Thoracic aorta (tissue), 2 donors: ENCODE results near the gene HYLS1. TPM values are rescaled to one million over a fixed set of nuclear protein-coding genes. Genes with fewer than 3 reads are reported as not detected.
A peak's percentile ranks its signal among the peaks of the same experiment; 100 is the strongest.

Experiments
- ATAC-seq: fragments of 150-250 bp; one replicate; pipeline ENCODE4 v1.8.0; 2017; ENCODE audit warnings: low read depth; ENCODE audit not compliant: insufficient number of reproducible peaks, low FRiP score
- DNase-seq: peaks from one replicate; pipeline ENCODE4 v3.0.0-alpha.2; 2020; ENCODE audit warnings: low spot score
- H3K27ac ChIP-seq, 2 donors: fragments of 200-600 bp; sonication (generic); 1 replicate in 1 of 2; 2 replicates in 1 of 2; pipeline ENCODE4 v1.5.1; 2016; ENCODE audit warnings: mild to moderate bottlenecking in 2 of 2, moderate library complexity in 2 of 2
- H3K27me3 ChIP-seq: fragments of 200-600 bp; sonication (generic); replicated peaks from 2 replicates; pipeline ENCODE4 v1.6.0; 2016; ENCODE audit warnings: mild to moderate bottlenecking; ENCODE audit not compliant: insufficient read depth
- H3K36me3 ChIP-seq: fragments of 200-600 bp; sonication (generic); one replicate; pipeline ENCODE4 v1.5.1; 2016
- H3K4me1 ChIP-seq, 2 donors: fragments of 200-600 bp; sonication (generic); 1 replicate in 1 of 2; 2 replicates in 1 of 2; pipeline versions ENCODE4 v1.5.1 to v1.6.0; 2016; ENCODE audit warnings: low read depth in 2 of 2, mild to moderate bottlenecking in 1 of 2; ENCODE audit not compliant: control insufficient read depth in 1 of 2
- H3K4me3 ChIP-seq: fragments of 200-600 bp; sonication (generic); 2 replicates; pipeline ENCODE4 v1.5.1; 2016; ENCODE audit warnings: mild to moderate bottlenecking
- H3K9me3 ChIP-seq: fragments of 200-600 bp; sonication (generic); 2 replicates; pipeline ENCODE4 v1.5.1; 2016
- total RNA-seq, 2 donors: library from RNA; depleted of rRNA; stranded (reverse); fragments of >200 nt; gene quantifications; one replicate each; pipeline versions ENCODE4 v1.1.0 to v1.2.3, GENCODE V29; 2016
- TF ChIP-seq, protein P1 (sequence below): fragments of 200-600 bp; sonication (generic); IDR thresholded peaks from one replicate; pipeline ENCODE4 v1.5.1; 2019; ENCODE audit warnings: antibody characterized with exemption

Gene HYLS1
- total RNA-seq, 2 donors from 2014 or later, result 0.56 to 6.1 TPM

DNA sequence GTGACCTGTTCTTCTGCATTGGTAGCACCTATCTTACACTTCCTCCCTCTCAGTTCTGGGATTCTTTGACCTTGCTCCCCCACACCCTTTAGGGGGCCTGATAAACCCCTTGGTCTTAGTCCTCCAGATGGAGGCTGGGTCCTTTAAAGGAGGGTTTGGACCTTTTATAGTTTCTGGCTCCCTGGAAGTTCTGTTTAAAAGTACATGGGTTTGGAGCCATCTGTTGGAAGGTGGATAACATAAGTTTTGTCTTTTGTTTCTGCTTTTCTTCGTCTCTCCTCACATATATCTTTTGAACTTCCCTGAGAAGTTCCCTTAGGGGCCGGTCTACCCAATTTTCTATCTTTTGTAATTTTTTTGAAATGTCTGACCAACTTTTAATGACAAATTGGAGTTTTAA is 17.9 kb upstream of the HYLS1 start:
- Histone ChIP-seq H3K27ac (no peak overlapping the region), H3K9me3 (no peaks in the 10 kb centered on the region), H3K27me3 (no peaks in the 10 kb centered on the region), H3K4me1 (no peaks in the 10 kb centered on the region), H3K36me3 (no peaks in the 10 kb centered on the region), H3K4me3 (no peak overlapping the region)
- DNase-seq (no peak), ATAC-seq (no peak)
- TF ChIP-seq, protein P1, sequence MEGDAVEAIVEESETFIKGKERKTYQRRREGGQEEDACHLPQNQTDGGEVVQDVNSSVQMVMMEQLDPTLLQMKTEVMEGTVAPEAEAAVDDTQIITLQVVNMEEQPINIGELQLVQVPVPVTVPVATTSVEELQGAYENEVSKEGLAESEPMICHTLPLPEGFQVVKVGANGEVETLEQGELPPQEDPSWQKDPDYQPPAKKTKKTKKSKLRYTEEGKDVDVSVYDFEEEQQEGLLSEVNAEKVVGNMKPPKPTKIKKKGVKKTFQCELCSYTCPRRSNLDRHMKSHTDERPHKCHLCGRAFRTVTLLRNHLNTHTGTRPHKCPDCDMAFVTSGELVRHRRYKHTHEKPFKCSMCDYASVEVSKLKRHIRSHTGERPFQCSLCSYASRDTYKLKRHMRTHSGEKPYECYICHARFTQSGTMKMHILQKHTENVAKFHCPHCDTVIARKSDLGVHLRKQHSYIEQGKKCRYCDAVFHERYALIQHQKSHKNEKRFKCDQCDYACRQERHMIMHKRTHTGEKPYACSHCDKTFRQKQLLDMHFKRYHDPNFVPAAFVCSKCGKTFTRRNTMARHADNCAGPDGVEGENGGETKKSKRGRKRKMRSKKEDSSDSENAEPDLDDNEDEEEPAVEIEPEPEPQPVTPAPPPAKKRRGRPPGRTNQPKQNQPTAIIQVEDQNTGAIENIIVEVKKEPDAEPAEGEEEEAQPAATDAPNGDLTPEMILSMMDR, result no peak

DNA sequence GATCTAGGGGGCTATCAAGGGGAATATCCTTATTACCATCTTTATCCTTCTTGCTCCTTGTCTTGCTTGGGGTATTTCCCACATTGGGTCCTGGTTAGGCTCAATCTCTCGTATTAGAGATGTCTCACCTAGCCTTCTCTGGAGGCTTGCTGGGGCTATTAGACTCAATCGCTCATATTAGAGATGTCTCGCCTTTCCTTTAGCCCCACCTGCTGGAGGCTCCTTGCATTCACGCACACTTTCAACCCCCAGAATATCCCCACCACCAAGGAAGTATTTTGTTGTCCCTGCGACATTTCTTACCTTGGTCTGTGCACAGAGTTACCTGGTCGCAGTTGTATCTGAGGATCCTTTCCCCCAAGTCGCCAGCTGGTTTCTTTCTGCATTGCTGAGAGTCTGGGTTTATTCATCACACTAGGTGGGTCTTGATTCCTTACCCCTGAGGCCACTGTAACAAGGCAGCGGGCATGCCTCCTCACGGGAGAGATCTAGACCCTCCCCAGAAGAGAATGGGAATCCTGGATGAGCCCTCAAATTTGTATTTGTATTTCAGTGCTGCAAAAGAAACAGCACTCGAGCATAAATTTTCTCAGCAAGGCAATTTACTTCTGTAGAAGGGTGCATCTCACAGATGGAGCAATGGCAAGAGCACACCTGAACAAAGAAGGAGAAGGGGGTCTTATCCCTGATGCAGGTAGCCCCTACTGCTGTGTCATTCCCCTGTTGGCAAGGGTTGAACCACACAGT is 15.9 kb upstream of the HYLS1 start:
- Histone ChIP-seq H3K27me3 (no peaks in the 10 kb centered on the region), H3K9me3 (no peaks in the 10 kb centered on the region), H3K36me3 (no peaks in the 10 kb centered on the region), H3K4me3 (no peak overlapping the region), H3K4me1 (no peaks in the 10 kb centered on the region), H3K27ac (no peak overlapping the region)
- ATAC-seq (no peak), DNase-seq (no peak)
- TF ChIP-seq, protein P1, result peak; percentile 31

DNA sequence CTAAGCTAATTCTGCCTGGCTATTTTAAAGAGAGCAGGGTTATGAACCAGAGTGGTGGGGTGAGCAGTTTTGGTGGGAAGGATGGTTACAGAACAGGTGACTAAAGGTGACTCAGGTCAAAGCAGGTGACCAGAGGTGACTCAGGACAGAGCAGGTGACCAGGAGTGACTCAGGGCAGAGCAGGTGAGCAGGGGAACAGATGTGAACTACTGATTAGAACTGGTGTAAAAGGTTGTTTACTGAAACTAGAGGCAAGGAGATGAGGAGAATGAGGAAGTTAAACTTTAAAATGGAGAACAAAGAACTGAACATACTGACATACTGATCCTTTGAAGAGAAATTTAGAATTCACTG is 15.4 kb upstream of the HYLS1 start:
- Histone ChIP-seq H3K27me3 (no peaks in the 10 kb centered on the region), H3K4me1 (no peaks in the 10 kb centered on the region), H3K36me3 (no peaks in the 10 kb centered on the region), H3K4me3 (no peak overlapping the region), H3K27ac (no peak overlapping the region), H3K9me3 (no peaks in the 10 kb centered on the region)
- no peak for ATAC-seq
- no peak for DNase-seq
- TF ChIP-seq, protein P1, result no peak

DNA sequence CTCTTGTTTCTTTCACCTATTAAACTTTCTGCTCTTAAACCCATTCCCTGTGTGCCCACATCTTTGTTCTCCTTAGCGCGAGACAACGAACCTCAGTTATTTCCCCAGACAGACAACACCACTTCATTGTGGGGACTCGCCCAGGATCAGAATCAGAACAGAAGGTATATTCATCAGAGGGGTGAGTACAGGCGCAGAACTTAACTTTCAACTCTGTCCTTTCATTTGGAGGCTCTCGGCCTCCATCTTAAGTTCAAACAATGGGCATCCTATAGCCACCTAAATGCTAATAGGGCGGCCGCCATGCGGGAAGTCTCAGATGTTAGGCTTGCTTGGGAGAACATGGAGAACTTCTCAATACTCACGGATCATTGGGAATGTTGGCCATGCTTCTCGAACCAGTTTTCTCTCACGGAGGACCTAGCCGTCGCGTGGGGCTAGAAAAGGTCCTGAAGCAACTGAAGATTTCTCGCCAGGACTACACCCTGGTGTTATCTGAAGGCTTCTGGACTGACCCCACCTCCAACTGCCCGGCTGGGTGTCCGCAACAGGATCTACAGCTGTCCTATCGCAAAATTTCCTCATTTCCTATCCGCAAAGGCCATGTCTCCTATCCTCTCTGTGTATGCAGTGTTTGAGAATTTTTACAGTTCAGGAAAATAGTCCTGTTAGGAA is 13.4 kb upstream of the HYLS1 start:
- TF ChIP-seq, protein P1, result no peak
- no peak for ATAC-seq

DNA sequence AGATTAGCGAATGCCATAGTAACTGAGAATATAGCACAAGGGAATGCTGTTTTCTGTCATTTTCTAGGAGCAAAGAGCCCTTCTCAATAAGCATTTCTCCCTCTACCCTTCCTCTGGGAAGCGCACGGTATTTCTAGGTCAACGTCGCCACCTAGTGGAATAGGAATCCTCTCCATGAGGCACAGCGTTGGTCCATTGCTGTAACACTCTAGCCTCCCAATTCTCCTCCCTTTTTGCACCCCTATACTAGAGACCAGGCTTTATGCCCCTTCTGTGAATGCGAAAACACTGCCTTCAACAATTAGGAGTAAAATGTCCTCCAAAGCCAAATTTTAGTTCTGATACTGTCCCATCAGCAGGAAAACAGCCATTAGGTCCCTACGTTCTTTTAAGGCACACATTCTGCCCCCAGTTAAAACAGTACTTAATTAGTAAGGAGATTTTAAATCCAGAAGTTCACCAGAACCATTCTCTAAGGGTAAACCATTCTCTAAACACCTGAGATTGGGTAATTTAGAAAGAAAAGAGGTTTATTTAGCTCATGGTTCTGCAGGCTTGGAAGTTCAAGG is 12.8 kb upstream of the HYLS1 start:
- Histone ChIP-seq H3K27me3 (no peaks in the 10 kb centered on the region), H3K4me3 (no peak overlapping the region), H3K4me1 (no peaks in the 10 kb centered on the region), H3K9me3 (no peaks in the 10 kb centered on the region), H3K27ac (no peak overlapping the region), H3K36me3 (no peaks in the 10 kb centered on the region)
- DNase-seq (no peak), ATAC-seq (peak; percentile 90)
- TF ChIP-seq, protein P1, result peak; percentile 67

More for the DNA sequence above, 13.4 kb upstream of the HYLS1 start:
- DNase-seq, result no peak
- no peaks in the 10 kb centered on the region for H3K9me3 ChIP-seq
- no peaks in the 10 kb centered on the region for H3K27me3 ChIP-seq
- H3K4me1 ChIP-seq, result no peaks in the 10 kb centered on the region
- no peak overlapping the region for H3K4me3 ChIP-seq
- no peaks in the 10 kb centered on the region for H3K36me3 ChIP-seq
- H3K27ac ChIP-seq, result no peak overlapping the region
